ENCODE measurements around the gene AKAP3.

DNA sequence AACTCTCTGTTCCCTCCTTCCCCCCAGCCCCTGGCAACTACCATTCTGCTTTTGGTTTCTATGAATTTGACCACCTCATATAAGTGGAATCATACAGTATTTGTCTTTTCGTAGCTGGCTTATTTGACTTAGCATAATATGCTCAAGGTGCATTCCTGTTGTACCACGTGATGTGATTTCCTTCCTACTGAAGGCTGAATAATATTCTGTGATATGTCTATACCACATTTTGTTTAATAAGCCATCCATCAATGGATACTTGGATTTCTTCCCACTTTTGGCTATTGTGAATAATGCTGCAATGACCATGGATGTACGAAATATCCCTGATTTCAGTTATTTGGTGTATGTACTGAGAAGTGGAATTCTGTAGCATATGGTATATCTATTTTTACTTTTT, 16.4 kb upstream of the AKAP3 start:
- TF ChIP-seq, protein P1, sequence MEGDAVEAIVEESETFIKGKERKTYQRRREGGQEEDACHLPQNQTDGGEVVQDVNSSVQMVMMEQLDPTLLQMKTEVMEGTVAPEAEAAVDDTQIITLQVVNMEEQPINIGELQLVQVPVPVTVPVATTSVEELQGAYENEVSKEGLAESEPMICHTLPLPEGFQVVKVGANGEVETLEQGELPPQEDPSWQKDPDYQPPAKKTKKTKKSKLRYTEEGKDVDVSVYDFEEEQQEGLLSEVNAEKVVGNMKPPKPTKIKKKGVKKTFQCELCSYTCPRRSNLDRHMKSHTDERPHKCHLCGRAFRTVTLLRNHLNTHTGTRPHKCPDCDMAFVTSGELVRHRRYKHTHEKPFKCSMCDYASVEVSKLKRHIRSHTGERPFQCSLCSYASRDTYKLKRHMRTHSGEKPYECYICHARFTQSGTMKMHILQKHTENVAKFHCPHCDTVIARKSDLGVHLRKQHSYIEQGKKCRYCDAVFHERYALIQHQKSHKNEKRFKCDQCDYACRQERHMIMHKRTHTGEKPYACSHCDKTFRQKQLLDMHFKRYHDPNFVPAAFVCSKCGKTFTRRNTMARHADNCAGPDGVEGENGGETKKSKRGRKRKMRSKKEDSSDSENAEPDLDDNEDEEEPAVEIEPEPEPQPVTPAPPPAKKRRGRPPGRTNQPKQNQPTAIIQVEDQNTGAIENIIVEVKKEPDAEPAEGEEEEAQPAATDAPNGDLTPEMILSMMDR (IDR thresholded peaks at IDR 0.05; ENCODE audit: low read depth, low read length, poor library complexity, severe bottlenecking): no peak
- TF ChIP-seq EZH2phosphoT487 (IDR thresholded peaks at IDR 0.05; ENCODE audit: borderline replicate concordance, low read length): no peak

All from DOHH2 (cell line).